ENCODE data around the gene MCM10. TPM values are rescaled to one million over a fixed set of nuclear protein-coding genes. Genes with fewer than 3 reads are reported as not detected.

The MCM10 gene
- total and polyA plus RNA-seq, 9 of the 15 experiments (the other 6 are each of a cell fraction or from before 2014, with no cell fraction given), result 10.4 to 68.1 (median 48.0) TPM

DNA sequence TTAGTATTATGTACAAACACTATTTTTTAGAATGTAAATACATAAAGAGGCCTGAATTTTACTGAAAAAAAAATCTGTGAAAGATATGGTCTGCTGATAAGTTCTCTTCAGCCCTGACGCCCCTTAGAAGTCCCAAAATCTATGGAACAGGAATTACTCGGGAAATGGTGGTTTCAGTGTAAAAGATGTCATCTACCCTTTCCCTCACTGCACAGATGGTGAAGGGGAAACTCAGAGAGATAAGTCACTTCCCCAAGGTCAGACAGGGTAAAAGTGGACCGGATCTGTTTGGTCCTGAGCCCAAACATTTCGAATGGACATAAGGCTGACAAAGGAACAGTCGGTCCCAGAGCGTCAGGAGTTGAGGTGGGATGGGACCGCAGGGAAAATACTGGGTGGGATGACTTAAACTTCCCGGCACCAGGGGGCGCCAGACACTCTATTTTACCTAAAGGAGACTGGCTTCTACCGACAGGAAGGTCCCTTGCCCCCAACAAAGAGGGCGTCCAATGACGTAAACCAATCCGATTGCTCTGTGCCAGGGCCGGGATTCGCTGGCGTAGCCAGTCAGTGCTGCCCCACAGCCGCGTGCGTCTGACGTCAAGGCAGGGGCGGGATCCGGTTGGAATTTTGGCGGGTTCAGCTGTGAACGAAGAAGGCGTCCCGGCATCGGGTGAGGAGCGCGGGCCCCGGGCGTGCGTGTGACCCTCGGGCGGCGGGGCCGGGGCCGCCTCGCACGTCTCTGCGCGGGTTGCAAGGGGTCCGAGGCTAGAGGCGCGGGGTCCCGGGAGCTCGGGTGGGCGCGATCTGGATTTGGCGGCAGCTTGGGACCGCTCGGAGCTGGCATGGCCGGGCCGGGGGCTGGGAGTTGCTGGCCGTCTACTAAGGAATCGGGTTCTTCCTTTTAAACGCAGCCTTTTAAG lies at the start of gene MCM10 (continued):
- TF ChIP-seq, protein P1, sequence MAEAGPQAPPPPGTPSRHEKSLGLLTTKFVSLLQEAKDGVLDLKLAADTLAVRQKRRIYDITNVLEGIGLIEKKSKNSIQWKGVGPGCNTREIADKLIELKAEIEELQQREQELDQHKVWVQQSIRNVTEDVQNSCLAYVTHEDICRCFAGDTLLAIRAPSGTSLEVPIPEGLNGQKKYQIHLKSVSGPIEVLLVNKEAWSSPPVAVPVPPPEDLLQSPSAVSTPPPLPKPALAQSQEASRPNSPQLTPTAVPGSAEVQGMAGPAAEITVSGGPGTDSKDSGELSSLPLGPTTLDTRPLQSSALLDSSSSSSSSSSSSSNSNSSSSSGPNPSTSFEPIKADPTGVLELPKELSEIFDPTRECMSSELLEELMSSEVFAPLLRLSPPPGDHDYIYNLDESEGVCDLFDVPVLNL (CRISPR knock-in tag; IDR thresholded peaks at IDR 0.05; ENCODE audit: low read depth), result peak; percentile 91
- TF ChIP-seq, protein P2, sequence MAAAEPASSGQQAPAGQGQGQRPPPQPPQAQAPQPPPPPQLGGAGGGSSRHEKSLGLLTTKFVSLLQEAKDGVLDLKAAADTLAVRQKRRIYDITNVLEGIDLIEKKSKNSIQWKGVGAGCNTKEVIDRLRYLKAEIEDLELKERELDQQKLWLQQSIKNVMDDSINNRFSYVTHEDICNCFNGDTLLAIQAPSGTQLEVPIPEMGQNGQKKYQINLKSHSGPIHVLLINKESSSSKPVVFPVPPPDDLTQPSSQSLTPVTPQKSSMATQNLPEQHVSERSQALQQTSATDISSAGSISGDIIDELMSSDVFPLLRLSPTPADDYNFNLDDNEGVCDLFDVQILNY (CRISPR knock-in tag; IDR thresholded peaks at IDR 0.05), result peak; percentile 79; the same call in 1 of the 2 replicates
- peak; percentile 33 for TF ChIP-seq NEUROD1 (IDR thresholded peaks at IDR 0.05; ENCODE audit: borderline replicate concordance, low read depth, low read length, partially characterized antibody)
- no peak for TF ChIP-seq KLF10 (CRISPR knock-in tag; IDR thresholded peaks at IDR 0.05)
- no peak for TF ChIP-seq HEY1 (CRISPR knock-in tag; IDR thresholded peaks at IDR 0.05; ENCODE audit: borderline replicate concordance)
- peak; percentile 17 to 54; a peak in 1 of 4 replicates for TF ChIP-seq SIX5 (IDR thresholded peaks at IDR 0.05; ENCODE audit: borderline replicate concordance in 1 of 2, insufficient read depth in 1 of 2, low read depth in 1 of 2, low read length in 2 of 2)
- TF ChIP-seq, protein P3, sequence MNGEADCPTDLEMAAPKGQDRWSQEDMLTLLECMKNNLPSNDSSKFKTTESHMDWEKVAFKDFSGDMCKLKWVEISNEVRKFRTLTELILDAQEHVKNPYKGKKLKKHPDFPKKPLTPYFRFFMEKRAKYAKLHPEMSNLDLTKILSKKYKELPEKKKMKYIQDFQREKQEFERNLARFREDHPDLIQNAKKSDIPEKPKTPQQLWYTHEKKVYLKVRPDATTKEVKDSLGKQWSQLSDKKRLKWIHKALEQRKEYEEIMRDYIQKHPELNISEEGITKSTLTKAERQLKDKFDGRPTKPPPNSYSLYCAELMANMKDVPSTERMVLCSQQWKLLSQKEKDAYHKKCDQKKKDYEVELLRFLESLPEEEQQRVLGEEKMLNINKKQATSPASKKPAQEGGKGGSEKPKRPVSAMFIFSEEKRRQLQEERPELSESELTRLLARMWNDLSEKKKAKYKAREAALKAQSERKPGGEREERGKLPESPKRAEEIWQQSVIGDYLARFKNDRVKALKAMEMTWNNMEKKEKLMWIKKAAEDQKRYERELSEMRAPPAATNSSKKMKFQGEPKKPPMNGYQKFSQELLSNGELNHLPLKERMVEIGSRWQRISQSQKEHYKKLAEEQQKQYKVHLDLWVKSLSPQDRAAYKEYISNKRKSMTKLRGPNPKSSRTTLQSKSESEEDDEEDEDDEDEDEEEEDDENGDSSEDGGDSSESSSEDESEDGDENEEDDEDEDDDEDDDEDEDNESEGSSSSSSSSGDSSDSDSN (IDR thresholded peaks at IDR 0.05; ENCODE audit: borderline replicate concordance in 1 of 2, low read depth in 2 of 2, low read length in 2 of 2), result peak in 1 of 2 experiments; percentile 46; a peak in 1 of 4 replicates
- no peak for TF ChIP-seq FOXJ2 (tag; IDR thresholded peaks at IDR 0.05)
- TF ChIP-seq, protein P4, sequence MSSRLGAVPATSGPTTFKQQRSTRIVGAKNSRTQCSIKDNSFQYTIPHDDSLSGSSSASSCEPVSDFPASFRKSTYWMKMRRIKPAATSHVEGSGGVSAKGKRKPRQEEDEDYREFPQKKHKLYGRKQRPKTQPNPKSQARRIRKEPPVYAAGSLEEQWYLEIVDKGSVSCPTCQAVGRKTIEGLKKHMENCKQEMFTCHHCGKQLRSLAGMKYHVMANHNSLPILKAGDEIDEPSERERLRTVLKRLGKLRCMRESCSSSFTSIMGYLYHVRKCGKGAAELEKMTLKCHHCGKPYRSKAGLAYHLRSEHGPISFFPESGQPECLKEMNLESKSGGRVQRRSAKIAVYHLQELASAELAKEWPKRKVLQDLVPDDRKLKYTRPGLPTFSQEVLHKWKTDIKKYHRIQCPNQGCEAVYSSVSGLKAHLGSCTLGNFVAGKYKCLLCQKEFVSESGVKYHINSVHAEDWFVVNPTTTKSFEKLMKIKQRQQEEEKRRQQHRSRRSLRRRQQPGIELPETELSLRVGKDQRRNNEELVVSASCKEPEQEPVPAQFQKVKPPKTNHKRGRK (tag; IDR thresholded peaks at IDR 0.05), result no peak
- TF ChIP-seq PHB (CRISPR knock-in tag; IDR thresholded peaks at IDR 0.05), result no peak
- TF ChIP-seq ELF4 (CRISPR knock-in tag; IDR thresholded peaks at IDR 0.05), result no peak
- peak; percentile 75 for TF ChIP-seq CTBP1 (IDR thresholded peaks at IDR 0.05; ENCODE audit: borderline replicate concordance)
- peak; percentile 97 for TF ChIP-seq CREM (IDR thresholded peaks at IDR 0.05; ENCODE audit: low read depth)
- no peak for TF ChIP-seq PHB2 (IDR thresholded peaks at IDR 0.05; ENCODE audit: low read depth)
- TF ChIP-seq, protein P5, sequence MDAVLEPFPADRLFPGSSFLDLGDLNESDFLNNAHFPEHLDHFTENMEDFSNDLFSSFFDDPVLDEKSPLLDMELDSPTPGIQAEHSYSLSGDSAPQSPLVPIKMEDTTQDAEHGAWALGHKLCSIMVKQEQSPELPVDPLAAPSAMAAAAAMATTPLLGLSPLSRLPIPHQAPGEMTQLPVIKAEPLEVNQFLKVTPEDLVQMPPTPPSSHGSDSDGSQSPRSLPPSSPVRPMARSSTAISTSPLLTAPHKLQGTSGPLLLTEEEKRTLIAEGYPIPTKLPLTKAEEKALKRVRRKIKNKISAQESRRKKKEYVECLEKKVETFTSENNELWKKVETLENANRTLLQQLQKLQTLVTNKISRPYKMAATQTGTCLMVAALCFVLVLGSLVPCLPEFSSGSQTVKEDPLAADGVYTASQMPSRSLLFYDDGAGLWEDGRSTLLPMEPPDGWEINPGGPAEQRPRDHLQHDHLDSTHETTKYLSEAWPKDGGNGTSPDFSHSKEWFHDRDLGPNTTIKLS (IDR thresholded peaks at IDR 0.05; ENCODE audit: borderline replicate concordance, low read depth), result no peak
- no peak for TF ChIP-seq CHCHD3 (CRISPR knock-in tag; IDR thresholded peaks at IDR 0.05)
- no peak for TF ChIP-seq ZNF551 (CRISPR knock-in tag; IDR thresholded peaks at IDR 0.05)
- TF ChIP-seq RBM25 (IDR thresholded peaks at IDR 0.05; ENCODE audit: low read depth, low read length, severe bottlenecking), result peak; percentile 44

All from K562 (cell line).